Measurements from ENCODE around the gene PALM. TPM values are rescaled to one million over a fixed set of nuclear protein-coding genes. Genes with fewer than 3 reads are reported as not detected.

PALM gene
- total RNA-seq, 4 donors from 2014 or later = 57.1 to 228 (median 77.4) TPM

- TF ChIP-seq CTCF (IDR thresholded peaks at IDR 0.05; ENCODE audit: low read depth) = no peak
Measured at GRCh38 chr19:787536-787935, 78.8 kb downstream of the PALM start.

GRCh38 chr19:788686-788982, 79.9 kb downstream of the PALM start:
- TF ChIP-seq CTCF (IDR thresholded peaks at IDR 0.05; ENCODE audit: low read depth) = no peak

GRCh38 chr19:788983-789700, 80.4 kb downstream of the PALM start:
- TF ChIP-seq CTCF (IDR thresholded peaks at IDR 0.05; ENCODE audit: low read depth) = no peak

GRCh38 chr19:789701-790060, 80.9 kb downstream of the PALM start:
- TF ChIP-seq CTCF (IDR thresholded peaks at IDR 0.05; ENCODE audit: low read depth) = no peak

- TF ChIP-seq CTCF (IDR thresholded peaks at IDR 0.05; ENCODE audit: low read depth) = no peak
Measured at GRCh38 chr19:791007-791566, 82.4 kb downstream of the PALM start.

- no peak for TF ChIP-seq CTCF (IDR thresholded peaks at IDR 0.05; ENCODE audit: low read depth)
Measured at GRCh38 chr19:791567-792305, 83.0 kb downstream of the PALM start.

DNA sequence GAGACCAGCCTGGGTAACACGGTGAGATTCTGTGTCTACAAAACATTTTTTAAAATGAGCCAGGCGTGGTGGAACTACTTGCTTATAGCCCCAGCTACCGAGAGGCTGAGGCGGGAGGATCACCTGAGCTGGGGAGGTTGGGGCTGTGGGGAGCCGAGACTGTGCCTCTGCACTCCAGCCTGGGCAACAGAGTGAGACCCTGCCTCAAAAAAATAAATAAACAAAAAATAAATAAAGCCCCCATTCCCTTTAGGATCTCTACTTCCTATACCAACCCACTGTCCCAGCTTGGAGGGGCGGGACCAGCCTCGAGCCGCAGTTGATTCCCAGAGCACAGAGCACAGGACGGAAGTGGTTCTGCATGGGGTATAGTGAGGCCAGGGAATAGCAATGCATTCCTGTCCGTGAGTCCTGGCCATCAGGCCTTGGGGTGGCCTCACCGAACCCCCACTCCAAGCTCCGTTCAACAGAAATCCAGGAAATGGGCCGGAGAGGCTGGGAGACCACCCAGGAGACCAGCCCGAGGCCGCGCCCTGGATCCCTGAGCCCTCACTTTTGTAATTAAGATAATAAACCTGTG, 83.7 kb downstream of the PALM start:
- no peak for TF ChIP-seq CTCF (IDR thresholded peaks at IDR 0.05; ENCODE audit: low read depth)

All from subcutaneous adipose tissue (tissue), 4 donors.